Measurements from ENCODE around the gene KIF23. TPM values are rescaled to one million over a fixed set of nuclear protein-coding genes. Genes with fewer than 3 reads are reported as not detected.

KIF23 gene
- total RNA-seq, 4 donors from 2014 or later, result 2.7 to 5.7 (median 3.1) TPM

DNA sequence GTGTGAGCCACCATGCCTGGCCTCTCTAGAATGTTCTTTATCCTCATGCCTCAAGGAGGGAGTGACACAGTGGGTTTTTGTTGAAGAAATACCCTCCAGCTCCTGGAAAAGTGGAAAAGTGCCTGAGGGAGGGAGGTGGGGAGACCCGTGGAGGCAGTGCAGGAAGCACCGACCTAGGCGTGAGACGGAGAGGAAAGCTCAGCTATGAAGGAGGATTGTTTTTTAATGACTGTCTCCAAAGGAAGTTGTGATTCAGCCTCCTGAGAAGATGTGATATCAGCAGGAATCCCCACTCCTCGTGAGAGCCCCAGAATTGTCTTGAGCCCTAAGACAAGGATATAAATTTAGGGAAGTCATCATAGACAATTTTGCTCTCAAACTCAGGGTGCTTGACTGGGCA, 60.1 kb downstream of the KIF23 start:
- TF ChIP-seq, protein P1, sequence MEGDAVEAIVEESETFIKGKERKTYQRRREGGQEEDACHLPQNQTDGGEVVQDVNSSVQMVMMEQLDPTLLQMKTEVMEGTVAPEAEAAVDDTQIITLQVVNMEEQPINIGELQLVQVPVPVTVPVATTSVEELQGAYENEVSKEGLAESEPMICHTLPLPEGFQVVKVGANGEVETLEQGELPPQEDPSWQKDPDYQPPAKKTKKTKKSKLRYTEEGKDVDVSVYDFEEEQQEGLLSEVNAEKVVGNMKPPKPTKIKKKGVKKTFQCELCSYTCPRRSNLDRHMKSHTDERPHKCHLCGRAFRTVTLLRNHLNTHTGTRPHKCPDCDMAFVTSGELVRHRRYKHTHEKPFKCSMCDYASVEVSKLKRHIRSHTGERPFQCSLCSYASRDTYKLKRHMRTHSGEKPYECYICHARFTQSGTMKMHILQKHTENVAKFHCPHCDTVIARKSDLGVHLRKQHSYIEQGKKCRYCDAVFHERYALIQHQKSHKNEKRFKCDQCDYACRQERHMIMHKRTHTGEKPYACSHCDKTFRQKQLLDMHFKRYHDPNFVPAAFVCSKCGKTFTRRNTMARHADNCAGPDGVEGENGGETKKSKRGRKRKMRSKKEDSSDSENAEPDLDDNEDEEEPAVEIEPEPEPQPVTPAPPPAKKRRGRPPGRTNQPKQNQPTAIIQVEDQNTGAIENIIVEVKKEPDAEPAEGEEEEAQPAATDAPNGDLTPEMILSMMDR (IDR thresholded peaks at IDR 0.05), result no peak
- no peak for TF ChIP-seq POLR2A (IDR thresholded peaks at IDR 0.05)
- intact Hi-C loops (cut with DNase I; ENCODE audit: low total_unique reads), result no loop called here
- 63 to 81% methylated on average over 5 of the region's 5 CpGs for WGBS, 2 donors
- DNase-seq (ENCODE audit: low spot score in 2 of 2), result peak in 1 of 2 donors; percentile 34
- no peak overlapping the region for H3K4me3 ChIP-seq (ENCODE audit: low read depth, poor library complexity, severe bottlenecking)

DNA sequence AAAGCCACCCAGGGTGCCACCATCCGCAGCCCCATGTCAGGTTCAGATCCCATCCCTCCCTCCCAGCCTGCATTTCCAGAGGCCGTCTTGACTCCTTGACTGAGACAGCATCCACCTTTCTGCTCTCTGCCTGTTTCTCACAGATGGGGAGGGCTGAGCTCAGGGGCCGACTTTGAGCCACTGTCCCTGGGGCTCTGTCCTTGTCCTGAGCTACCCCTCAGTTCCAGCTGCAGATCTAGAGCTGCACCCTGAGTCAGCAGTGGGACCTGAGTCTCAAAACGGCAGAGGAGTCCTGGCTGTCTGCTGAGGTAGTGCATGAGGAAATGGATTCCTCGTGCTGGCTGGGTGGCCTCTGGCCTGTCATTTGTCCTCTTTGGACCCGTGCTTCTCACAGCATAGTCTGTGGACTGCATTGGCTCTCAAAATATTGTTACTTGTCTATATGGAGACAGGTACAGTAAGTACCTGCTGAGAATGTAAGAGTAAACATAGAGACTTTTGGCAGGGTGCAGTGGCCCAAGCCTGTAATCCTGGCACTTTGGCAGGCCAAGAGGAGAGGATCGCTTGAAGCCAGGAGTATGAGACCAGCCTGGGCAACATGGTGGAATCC, 60.8 kb downstream of the KIF23 start:
- TF ChIP-seq, protein P1 (IDR thresholded peaks at IDR 0.05), result no peak
- TF ChIP-seq POLR2A (IDR thresholded peaks at IDR 0.05), result no peak
- peak in 1 of 2 donors; percentile 68 for DNase-seq (ENCODE audit: low spot score in 2 of 2)
- intact Hi-C loops (cut with DNase I; ENCODE audit: low total_unique reads), result loop anchor here (5.0 kb wide), 1 partner anchor 1012 kb away; no protein-coding TSS in a partner anchor
- H3K4me3 ChIP-seq (ENCODE audit: low read depth, poor library complexity, severe bottlenecking), result no peak overlapping the region
- whole genome bisulfite sequencing, 2 donors, result 83 to 85% methylated on average over 7 of the region's 7 CpGs

DNA sequence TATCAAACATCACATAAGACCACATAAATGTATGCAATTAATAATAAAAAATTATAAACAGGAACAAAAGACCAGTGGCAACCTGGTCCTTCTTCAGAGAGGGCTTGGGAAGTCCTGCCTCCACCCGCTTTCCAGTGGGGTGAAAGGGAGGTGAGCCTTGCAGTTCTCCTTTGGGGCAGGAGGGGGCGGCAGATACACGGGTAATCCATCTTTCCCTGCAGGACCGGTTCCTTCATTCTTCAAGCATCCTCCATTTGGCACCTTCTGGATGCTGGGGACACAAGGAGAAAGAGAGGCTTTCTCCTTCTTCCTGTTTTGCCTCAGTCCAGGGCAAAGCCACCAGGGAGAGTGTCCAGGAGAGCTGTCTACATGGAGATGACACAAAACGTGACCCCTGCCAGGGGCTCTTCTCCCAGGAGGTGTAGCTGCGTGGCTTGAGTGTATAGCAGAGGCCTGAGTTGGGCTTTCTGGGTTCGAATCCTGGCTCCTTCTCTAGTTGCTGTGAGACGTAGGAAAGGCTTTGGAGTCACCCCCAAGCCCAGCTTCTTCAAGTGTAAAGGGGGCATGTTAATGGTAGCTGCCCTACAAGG, 61.7 kb downstream of the KIF23 start:
- intact Hi-C loops (cut with DNase I; ENCODE audit: low total_unique reads), result loop anchor here (5.0 kb wide), 1 partner anchor 1011 kb away; no protein-coding TSS in a partner anchor
- no peak overlapping the region for H3K4me3 ChIP-seq (ENCODE audit: low read depth, poor library complexity, severe bottlenecking)
- DNase-seq (ENCODE audit: low spot score in 2 of 2), result peak; percentile 77 to 97
- WGBS, 2 donors, result 33 to 34% methylated on average over 8 of the region's 8 CpGs
- no peak for TF ChIP-seq POLR2A (IDR thresholded peaks at IDR 0.05)
- TF ChIP-seq, protein P1 (IDR thresholded peaks at IDR 0.05), result peak in 1 of 3 donors; percentile 85

DNA sequence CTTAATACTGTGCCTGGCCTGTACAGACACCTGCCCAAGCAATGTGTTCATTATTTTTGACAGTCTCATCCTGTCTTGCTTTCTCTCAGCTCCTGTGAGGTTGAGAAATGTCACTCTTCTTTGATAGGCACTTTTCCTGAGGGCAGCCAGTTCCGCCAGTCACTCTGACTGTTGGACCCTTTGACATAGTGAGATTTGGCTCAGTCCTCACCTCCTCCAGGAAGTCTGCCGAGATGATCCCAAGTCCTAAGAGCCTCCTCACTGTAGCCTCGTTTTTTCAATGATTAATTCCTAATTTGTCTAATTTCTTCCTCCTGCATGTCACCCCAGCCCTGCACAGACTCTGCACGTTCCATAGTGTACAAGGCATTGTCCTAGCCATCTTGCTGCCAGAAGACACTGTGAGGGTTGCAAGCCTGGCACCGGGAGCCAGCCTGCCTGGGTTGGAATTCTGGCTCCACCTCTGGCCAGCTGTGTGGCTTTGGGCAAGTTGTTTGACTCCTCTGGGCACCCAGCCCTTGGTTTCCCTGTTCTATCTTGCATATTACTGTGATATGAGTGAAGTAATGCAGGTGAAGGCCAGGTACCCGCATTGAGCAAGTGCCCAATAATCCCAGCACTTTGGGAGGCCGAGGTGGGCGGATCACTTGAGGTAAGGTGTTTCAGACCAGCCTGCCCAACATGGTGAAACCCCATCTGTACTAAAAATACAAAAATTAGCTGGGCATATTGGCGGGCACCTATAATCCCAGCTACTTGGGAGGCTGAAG, 62.7 kb downstream of the KIF23 start:
- intact Hi-C loops (cut with DNase I; ENCODE audit: low total_unique reads), result loop anchor here (5.0 kb wide), 1 partner anchor 1010 kb away; no protein-coding TSS in a partner anchor
- DNase-seq (ENCODE audit: low spot score in 2 of 2), result peak in 1 of 2 donors; percentile 67
- no peak for TF ChIP-seq POLR2A (IDR thresholded peaks at IDR 0.05)
- TF ChIP-seq, protein P1 (IDR thresholded peaks at IDR 0.05), result no peak
- WGBS, 2 donors, result 61 to 66% methylated on average over 9 of the region's 9 CpGs
- H3K4me3 ChIP-seq (ENCODE audit: low read depth, poor library complexity, severe bottlenecking), result no peak overlapping the region

DNA sequence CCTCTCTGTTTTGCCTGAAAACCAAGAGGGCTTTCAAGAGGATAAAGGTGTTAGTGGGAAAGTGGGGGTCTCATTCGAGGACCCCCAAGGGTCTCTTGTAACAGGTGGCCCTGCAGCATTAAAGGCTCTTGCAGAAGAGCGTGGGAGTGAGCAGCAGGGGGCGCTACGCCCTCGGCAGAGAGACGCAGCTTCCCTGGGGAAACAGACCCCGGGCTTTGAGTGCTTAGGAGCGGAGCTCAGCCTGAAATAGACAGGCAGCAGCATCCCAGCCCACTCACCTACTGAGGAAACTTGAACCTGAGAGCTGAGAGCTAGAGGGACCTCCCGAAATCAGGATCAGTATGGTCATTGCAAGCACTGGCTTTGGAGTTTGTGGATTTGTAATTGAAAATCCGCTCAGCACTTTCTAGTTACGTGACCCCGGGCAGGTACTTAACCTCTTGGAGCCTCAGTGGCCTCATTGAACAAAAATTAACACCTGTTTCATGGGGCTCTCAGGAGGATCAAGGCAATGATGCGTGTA, 64.2 kb downstream of the KIF23 start:
- no peak for TF ChIP-seq POLR2A (IDR thresholded peaks at IDR 0.05)
- TF ChIP-seq, protein P1 (IDR thresholded peaks at IDR 0.05), result peak in 1 of 3 donors; percentile 25
- DNase-seq (ENCODE audit: low spot score in 2 of 2), result no peak
- intact Hi-C loops (cut with DNase I; ENCODE audit: low total_unique reads), result loop anchor here (5.0 kb wide), 1 partner anchor 1009 kb away; no protein-coding TSS in a partner anchor

More for the DNA sequence above, 64.2 kb downstream of the KIF23 start:
- WGBS, 2 donors, result 40 to 43% methylated on average over 13 of the region's 13 CpGs
- no peak overlapping the region for H3K4me3 ChIP-seq (ENCODE audit: low read depth, poor library complexity, severe bottlenecking)

All from lower leg skin (tissue), 4 donors.